ENCODE data around the gene ADAM10. TPM values are rescaled to one million over a fixed set of nuclear protein-coding genes. Genes with fewer than 3 reads are reported as not detected.

ADAM10 gene
- total RNA-seq, 2 donors from 2014 or later = 191 to 211 TPM

DNA sequence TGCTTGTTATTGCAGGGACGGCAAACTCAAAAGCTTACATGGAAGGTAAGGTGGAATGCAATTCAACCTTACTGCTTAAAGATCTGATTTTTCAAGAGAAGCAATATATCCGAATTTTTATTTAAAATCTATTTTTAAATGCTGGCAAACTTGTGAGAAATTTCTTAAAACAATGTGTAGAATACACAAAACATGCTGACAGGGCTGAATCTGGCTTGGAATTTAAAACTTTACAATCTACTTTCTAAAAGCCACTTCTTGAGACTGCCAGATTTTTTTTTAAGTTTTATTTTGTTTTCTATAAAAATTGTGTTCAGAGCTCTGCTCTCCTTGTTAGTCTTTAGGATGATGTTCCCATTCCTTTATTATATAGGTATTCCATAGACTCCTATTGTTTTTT lies 146.7 kb downstream of the ADAM10 start:
- H3K4me3 ChIP-seq (ENCODE audit: low read length) = no peak overlapping the region
- no peak overlapping the region for H3K9ac ChIP-seq (ENCODE audit: extremely low read depth, low read length, poor library complexity, severe bottlenecking)
- 91% methylated on average over 1 of the region's 2 CpGs; no CpG with 5 or more reads in 1 of the 2 experiments for WGBS, 2 experiments (ENCODE audit: insufficient coverage in 1 of 2, insufficient read length in 1 of 2)
- no peaks in the 10 kb centered on the region for H3K27me3 ChIP-seq (ENCODE audit: control insufficient read depth, insufficient read depth, low read length, poor library complexity, severe bottlenecking)
- H3K9me3 ChIP-seq (ENCODE audit: control insufficient read depth, low read length) = no peaks in the 10 kb centered on the region
- Mint-ChIP-seq H3K4me3 (no peak overlapping the region), H3K27me3 (ENCODE audit: insufficient read depth) (no peaks in the 10 kb centered on the region), H3K9me3 (no peaks in the 10 kb centered on the region), H3K27ac (no peak overlapping the region), H3K4me1 (peaks cover 11% of the 10 kb centered on the region), H3K36me3 (ENCODE audit: low read depth) (peaks cover 41% of the 10 kb centered on the region)
- H3K27ac ChIP-seq (ENCODE audit: low read depth, low read length) = no peak overlapping the region
- no peak for DNase-seq
- H3K4me1 ChIP-seq (ENCODE audit: control insufficient read depth, insufficient read depth, low read length) = peaks cover 10% of the 10 kb centered on the region
- peaks cover 52% of the 10 kb centered on the region for H3K36me3 ChIP-seq (ENCODE audit: control insufficient read depth, insufficient read depth, low read length)
- TF ChIP-seq, protein P1, sequence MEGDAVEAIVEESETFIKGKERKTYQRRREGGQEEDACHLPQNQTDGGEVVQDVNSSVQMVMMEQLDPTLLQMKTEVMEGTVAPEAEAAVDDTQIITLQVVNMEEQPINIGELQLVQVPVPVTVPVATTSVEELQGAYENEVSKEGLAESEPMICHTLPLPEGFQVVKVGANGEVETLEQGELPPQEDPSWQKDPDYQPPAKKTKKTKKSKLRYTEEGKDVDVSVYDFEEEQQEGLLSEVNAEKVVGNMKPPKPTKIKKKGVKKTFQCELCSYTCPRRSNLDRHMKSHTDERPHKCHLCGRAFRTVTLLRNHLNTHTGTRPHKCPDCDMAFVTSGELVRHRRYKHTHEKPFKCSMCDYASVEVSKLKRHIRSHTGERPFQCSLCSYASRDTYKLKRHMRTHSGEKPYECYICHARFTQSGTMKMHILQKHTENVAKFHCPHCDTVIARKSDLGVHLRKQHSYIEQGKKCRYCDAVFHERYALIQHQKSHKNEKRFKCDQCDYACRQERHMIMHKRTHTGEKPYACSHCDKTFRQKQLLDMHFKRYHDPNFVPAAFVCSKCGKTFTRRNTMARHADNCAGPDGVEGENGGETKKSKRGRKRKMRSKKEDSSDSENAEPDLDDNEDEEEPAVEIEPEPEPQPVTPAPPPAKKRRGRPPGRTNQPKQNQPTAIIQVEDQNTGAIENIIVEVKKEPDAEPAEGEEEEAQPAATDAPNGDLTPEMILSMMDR (conservative IDR thresholded peaks at IDR 0.05) = no peak

DNA sequence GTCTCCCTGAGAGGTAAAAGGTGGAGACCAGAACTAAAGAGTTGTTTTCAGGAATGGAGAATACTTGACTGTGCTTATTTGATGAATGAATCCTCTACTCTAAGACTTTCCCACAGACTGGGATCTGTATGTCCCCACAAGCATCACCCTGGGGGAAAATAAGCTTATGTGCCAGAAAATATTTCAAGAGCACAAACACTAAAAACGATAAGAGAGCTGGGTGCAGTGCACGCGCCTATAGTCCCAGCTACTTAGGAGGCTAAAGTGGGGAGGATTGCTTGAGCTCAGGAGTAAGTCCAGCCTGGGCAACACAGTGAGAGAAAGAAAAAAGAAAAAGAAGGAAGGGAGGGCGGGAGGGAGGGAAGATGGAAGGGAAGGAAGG lies 150.7 kb downstream of the ADAM10 start:
- Mint-ChIP-seq H3K36me3 (ENCODE audit: low read depth) (peaks cover 49% of the 10 kb centered on the region), H3K27ac (peak overlapping the region; percentile 70), H3K27me3 (ENCODE audit: insufficient read depth) (no peaks in the 10 kb centered on the region), H3K9me3 (no peaks in the 10 kb centered on the region), H3K4me1 (peaks cover 11% of the 10 kb centered on the region), H3K4me3 (peak overlapping the region; percentile 9)
- Histone ChIP-seq H3K4me1 (ENCODE audit: control insufficient read depth, insufficient read depth, low read length) (peaks cover 16% of the 10 kb centered on the region), H3K27ac (ENCODE audit: low read depth, low read length) (peak overlapping the region; percentile 21), H3K9ac (ENCODE audit: extremely low read depth, low read length, poor library complexity, severe bottlenecking) (no peak overlapping the region), H3K27me3 (ENCODE audit: control insufficient read depth, insufficient read depth, low read length, poor library complexity, severe bottlenecking) (no peaks in the 10 kb centered on the region), H3K36me3 (ENCODE audit: control insufficient read depth, insufficient read depth, low read length) (peaks cover 69% of the 10 kb centered on the region), H3K4me3 (ENCODE audit: low read length) (peak overlapping the region; percentile 0), H3K9me3 (ENCODE audit: control insufficient read depth, low read length) (no peaks in the 10 kb centered on the region)
- TF ChIP-seq, protein P1 (conservative IDR thresholded peaks at IDR 0.05) = no peak
- no peak for DNase-seq
- WGBS, 2 experiments (ENCODE audit: insufficient coverage in 1 of 2, insufficient read length in 1 of 2) = 90 to 100% methylated on average over 3 of the region's 4 CpGs

DNA sequence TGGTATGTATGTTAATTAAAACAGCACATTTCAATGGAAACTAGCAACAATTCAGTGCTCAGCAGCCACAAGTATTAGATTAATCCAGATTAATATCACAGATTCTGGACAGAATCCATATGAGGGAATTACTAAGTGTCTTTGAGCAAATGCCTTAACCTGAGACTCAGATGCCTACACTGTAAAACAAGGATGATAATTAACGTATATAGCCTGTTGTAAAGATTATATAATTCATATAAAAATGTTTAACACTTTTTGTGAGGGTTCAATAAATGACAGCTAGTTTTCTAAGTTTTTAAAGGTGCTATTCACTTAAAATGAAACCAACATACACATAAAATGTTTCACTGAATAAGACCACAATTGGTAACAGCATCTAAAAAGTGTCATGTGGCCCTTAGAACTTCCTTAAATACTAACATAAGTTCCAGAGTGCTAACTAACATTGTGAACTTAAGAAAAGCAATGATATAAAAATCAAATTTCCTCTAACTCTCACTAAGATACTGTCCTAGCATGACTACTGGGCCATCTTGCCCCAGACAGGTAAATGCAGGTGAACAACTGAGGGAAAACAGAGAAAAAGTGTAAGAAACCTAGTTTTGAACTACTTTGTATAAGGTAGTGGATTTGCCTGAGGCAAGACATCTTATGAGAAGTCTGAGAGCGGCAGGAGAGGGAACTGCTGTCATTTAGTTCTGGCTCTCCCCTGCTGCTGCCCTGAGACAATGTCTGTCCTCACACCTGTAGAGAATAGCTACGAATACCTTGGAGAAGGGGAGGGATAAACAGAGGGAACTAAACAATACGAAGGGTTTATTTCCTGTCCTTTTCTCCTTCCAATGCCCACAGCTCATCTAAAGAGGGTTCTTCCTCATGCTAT lies 151.3 kb downstream of the ADAM10 start:
- H3K9me3 Mint-ChIP-seq = no peaks in the 10 kb centered on the region
- DNase-seq = peak; percentile 78
- WGBS, 2 experiments (ENCODE audit: insufficient coverage in 1 of 2, insufficient read length in 1 of 2) = 35 to 79% methylated on average over 2 to 3 of the region's 4 CpGs
- H3K27me3 Mint-ChIP-seq (ENCODE audit: insufficient read depth) = no peaks in the 10 kb centered on the region
- peak overlapping the region; percentile 0 for H3K4me3 ChIP-seq (ENCODE audit: low read length)
- H3K9me3 ChIP-seq (ENCODE audit: control insufficient read depth, low read length) = no peaks in the 10 kb centered on the region
- peak overlapping the region; percentile 70 for H3K27ac Mint-ChIP-seq
- H3K4me3 Mint-ChIP-seq = no peak overlapping the region
- H3K4me1 ChIP-seq (ENCODE audit: control insufficient read depth, insufficient read depth, low read length) = peaks cover 16% of the 10 kb centered on the region
- H3K36me3 Mint-ChIP-seq (ENCODE audit: low read depth) = peaks cover 50% of the 10 kb centered on the region
- H3K27ac ChIP-seq (ENCODE audit: low read depth, low read length) = peak overlapping the region; percentile 21
- no peak overlapping the region for H3K9ac ChIP-seq (ENCODE audit: extremely low read depth, low read length, poor library complexity, severe bottlenecking)
- no peaks in the 10 kb centered on the region for H3K27me3 ChIP-seq (ENCODE audit: control insufficient read depth, insufficient read depth, low read length, poor library complexity, severe bottlenecking)
- peaks cover 11% of the 10 kb centered on the region for H3K4me1 Mint-ChIP-seq
- H3K36me3 ChIP-seq (ENCODE audit: control insufficient read depth, insufficient read depth, low read length) = peaks cover 67% of the 10 kb centered on the region
- TF ChIP-seq, protein P1 (conservative IDR thresholded peaks at IDR 0.05) = peak; percentile 27
